Esophagus squamous epithelium (tissue), 4 donors: ENCODE results near the gene MLLT3.

Experiments used
- POLR2A ChIP-seq, 4 donors: fragments of 450-650 bp; IDR thresholded peaks; one replicate each; pipeline ENCODE4 v1.6.1; 2017; ENCODE audit warnings: antibody characterized with exemption in 4 of 4, mild to moderate bottlenecking in 4 of 4, moderate library complexity in 3 of 4
- TF ChIP-seq, protein P1 (sequence below), 6 experiments: fragments of 450-650 bp in 4 of 6; fragments of 200-600 bp in 2 of 6; sonication (generic) in 2 of 6; IDR thresholded peaks; one replicate each; pipeline ENCODE4 v1.5.1; 2016 to 2019; ENCODE audit warnings: antibody characterized with exemption in 6 of 6, mild to moderate bottlenecking in 4 of 6, moderate library complexity in 4 of 6

GRCh38 chr9:20309124-20309523, 313.2 kb downstream of the MLLT3 start:
- TF ChIP-seq, protein P1, sequence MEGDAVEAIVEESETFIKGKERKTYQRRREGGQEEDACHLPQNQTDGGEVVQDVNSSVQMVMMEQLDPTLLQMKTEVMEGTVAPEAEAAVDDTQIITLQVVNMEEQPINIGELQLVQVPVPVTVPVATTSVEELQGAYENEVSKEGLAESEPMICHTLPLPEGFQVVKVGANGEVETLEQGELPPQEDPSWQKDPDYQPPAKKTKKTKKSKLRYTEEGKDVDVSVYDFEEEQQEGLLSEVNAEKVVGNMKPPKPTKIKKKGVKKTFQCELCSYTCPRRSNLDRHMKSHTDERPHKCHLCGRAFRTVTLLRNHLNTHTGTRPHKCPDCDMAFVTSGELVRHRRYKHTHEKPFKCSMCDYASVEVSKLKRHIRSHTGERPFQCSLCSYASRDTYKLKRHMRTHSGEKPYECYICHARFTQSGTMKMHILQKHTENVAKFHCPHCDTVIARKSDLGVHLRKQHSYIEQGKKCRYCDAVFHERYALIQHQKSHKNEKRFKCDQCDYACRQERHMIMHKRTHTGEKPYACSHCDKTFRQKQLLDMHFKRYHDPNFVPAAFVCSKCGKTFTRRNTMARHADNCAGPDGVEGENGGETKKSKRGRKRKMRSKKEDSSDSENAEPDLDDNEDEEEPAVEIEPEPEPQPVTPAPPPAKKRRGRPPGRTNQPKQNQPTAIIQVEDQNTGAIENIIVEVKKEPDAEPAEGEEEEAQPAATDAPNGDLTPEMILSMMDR (IDR thresholded peaks at IDR 0.05), result no peak
- no peak for TF ChIP-seq POLR2A (IDR thresholded peaks at IDR 0.05)
